RWPE1 (cell line): ENCODE data around the gene HOXA7.

ENCODE experiments used
- CTCF ChIA-PET: fragments of 350-600 bp; sonication (Branson Sonifier 250); formaldehyde crosslinking; extraction: SDS; loops from one replicate; lab custom pipeline; 2021; lab: Yijun Ruan, JAX
- POLR2A ChIA-PET: fragments of 400-600 bp; formaldehyde crosslinking; extraction: SDS; loops from one replicate; lab custom pipeline; 2020; ENCODE audit warnings: antibody characterized with exemption; ENCODE audit not compliant: low non-redundant PET; lab: Yijun Ruan, JAX
- DNase-seq: peaks from one replicate; pipeline ENCODE4 v3.0.0; 2012; ENCODE audit warnings: low spot score
- H3K27ac ChIP-seq: fragments of 450-650 bp; 2 replicates; pipeline ENCODE4 v1.5.1; 2017
- CTCF ChIP-seq: fragments of 450-650 bp; conservative IDR thresholded peaks from 2 replicates; pipeline ENCODE4 v1.5.1; 2017; ENCODE audit warnings: low read depth, mild to moderate bottlenecking

The HOXA7 gene

GRCh38 chr7:27116962-27117886 is 39.3 kb downstream of the HOXA7 start:
- no peak for DNase-seq
- TF ChIP-seq CTCF, result no peak
- peak overlapping the region; percentile 37; the same call in 1 of the 2 replicates for H3K27ac ChIP-seq
- CTCF ChIA-PET, result interaction anchor here (0.5 to 0.9 kb wide), 4 partner anchors 19 to 1254 kb away, joined by 3 to 4 read pairs (median 4); no protein-coding TSS in a partner anchor
- POLR2A ChIA-PET, result no interaction called here

DNA sequence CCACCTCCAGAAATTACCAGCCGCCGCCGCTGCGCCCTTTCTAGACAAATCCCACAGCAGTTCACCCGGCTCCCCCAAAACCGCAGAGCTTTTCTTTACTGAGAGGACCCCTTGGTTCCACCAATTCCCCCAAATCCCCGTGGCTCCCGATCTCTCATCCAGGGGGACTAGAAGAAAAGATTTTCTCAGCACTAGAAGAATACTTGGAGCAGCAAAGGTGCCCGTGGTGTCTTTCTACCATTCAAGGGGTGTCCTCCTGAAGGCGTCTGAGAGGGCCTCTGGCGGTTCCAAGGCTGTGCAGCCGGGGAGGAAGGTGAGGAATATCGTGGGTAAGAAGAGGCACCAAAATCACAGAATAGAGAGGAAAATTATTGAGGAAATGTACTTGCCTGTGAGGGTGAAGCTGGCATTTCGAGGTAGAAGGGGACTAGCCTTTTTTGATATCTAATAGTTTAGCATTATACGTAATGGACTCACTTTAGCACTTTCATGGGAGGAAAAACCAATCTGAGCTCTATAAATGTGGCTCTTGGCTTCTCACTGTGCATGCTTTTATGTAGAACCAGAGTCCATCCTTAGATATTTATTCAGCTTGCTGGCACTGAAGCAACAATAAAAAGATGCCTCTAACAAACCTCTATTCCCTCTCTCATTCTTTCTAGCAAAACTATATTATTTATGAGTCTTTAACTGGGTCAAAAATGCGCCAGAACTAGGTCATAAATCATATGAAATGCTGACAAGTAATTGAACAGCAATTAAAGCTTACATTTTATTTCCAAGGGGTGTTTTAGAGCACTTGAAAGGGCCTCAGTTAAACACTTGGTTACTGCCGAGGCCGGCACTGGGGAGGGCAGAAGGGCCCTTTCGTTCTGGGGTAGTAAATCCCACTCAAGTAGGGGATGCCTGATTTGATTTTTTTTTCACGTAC is 40.2 kb downstream of the HOXA7 start:
- H3K27ac ChIP-seq, result peak overlapping the region; percentile 86
- POLR2A ChIA-PET, result no interaction called here
- TF ChIP-seq CTCF, result no peak
- CTCF ChIA-PET, result interaction anchor here (0.5 to 2.5 kb wide), 4 partner anchors 14 to 25 kb away, joined by 3 to 8 read pairs (median 4); partner anchors contain the start of gene HOXA4
- no peak for DNase-seq

DNA sequence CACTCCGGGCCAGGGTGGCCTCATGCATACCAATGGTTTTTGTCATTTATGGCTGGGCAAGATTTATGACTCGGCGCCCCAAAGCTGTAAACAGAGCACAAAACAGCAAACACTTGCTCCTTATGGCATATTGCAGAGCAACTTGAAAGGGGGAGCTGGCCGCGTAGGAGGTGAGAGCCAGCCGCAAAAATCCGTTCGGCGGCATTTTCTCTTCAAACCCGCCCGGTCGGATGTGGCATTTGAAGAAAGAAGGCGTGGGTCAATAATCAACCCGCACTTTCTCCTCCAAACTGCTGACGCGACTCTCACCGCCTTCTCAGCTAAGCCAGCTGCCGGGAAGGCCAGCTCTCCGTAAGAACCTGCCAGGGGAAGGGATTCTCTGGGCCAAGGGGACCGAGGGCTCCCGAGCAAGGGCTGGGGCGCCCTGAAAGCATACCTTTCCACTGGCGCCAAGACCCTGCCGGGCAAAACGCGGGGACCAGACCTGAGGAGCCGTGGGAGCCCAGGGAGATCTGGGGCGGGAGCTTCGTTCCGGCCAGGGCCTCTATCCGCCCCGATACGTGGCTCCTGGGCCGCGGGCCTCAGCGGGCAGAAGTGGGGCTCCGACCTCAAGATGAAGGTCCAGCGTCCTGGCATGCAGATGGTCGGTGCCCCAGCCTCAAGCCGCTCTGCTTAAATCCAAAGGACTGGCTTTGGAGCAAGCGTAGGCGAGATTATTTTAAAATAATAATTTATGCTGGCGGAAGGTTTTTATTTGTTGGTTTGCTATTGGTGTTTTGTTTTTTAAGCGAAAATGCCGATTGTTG is 41.1 kb downstream of the HOXA7 start:
- ChIA-PET POLR2A (interaction anchor here (1.2 kb wide), 1 partner anchor 257 kb away, joined by 3 read pairs; no protein-coding TSS in a partner anchor), CTCF (interaction anchor here (0.8 to 2.5 kb wide), 3 partner anchors 15 to 35 kb away, joined by 3 to 8 read pairs (median 4); partner anchors contain the start of gene HOXA4)
- TF ChIP-seq CTCF, result no peak
- peak overlapping the region; percentile 86 for H3K27ac ChIP-seq
- DNase-seq, result peak; percentile 73

- ChIA-PET POLR2A (interaction anchor here (1.2 kb wide), 1 partner anchor 256 kb away, joined by 3 read pairs; no protein-coding TSS in a partner anchor), CTCF (interaction anchor here (0.7 to 2.5 kb wide), 5 partner anchors 16 to 35 kb away, joined by 3 to 8 read pairs (median 3); partner anchors contain the start of genes HOXA4 and HOXA5)
- no peak for DNase-seq
- peak overlapping the region; percentile 86 for H3K27ac ChIP-seq
- no peak for TF ChIP-seq CTCF
Observed at GRCh38 chr7:27114881-27115220, 41.6 kb downstream of the HOXA7 start.

GRCh38 chr7:27113991-27114769 is 42.3 kb downstream of the HOXA7 start:
- ChIA-PET CTCF (interaction anchor here (0.6 to 2.5 kb wide), 8 partner anchors 16 to 260 kb away, joined by 3 to 8 read pairs (median 3); partner anchors contain the start of genes HOXA4 and HOXA5), POLR2A (interaction anchor here (0.6 kb wide), 1 partner anchor 47 kb away, joined by 3 read pairs; no protein-coding TSS in a partner anchor)
- peak overlapping the region; percentile 94 for H3K27ac ChIP-seq
- DNase-seq, result peak; percentile 79
- no peak for TF ChIP-seq CTCF
